Stimulated activated naive CD8-positive, alpha-beta T cell treated with anti-CD3 and anti-CD28 coated beads, Interleukin-15, Interleukin-2, amounts not matched to agents 100 ng/mL and 50 ng/mL, for 24 hours (primary cell): ENCODE results near the gene SSU72.
A peak's percentile ranks its signal among the peaks of the same experiment; 100 is the strongest.

Experiments used
- H3K27ac Mint-ChIP-seq: one replicate; pipeline ENCODE4 v1.8.0; 2021; ENCODE audit warnings: mild to moderate bottlenecking, mixed read lengths
- H3K27me3 Mint-ChIP-seq: one replicate; pipeline ENCODE4 v1.8.0; 2021; ENCODE audit warnings: mixed read lengths
- H3K36me3 Mint-ChIP-seq: one replicate; pipeline ENCODE4 v1.8.0; 2021; ENCODE audit warnings: low read depth, mixed read lengths
- H3K4me1 Mint-ChIP-seq: one replicate; pipeline ENCODE4 v1.8.0; 2021; ENCODE audit warnings: low read depth, mixed read lengths
- H3K4me3 Mint-ChIP-seq: one replicate; pipeline ENCODE4 v1.8.0; 2021; ENCODE audit warnings: mild to moderate bottlenecking, mixed read lengths
- H3K9me3 Mint-ChIP-seq: one replicate; pipeline ENCODE4 v1.8.0; 2021; ENCODE audit warnings: mixed read lengths

The SSU72 gene

DNA sequence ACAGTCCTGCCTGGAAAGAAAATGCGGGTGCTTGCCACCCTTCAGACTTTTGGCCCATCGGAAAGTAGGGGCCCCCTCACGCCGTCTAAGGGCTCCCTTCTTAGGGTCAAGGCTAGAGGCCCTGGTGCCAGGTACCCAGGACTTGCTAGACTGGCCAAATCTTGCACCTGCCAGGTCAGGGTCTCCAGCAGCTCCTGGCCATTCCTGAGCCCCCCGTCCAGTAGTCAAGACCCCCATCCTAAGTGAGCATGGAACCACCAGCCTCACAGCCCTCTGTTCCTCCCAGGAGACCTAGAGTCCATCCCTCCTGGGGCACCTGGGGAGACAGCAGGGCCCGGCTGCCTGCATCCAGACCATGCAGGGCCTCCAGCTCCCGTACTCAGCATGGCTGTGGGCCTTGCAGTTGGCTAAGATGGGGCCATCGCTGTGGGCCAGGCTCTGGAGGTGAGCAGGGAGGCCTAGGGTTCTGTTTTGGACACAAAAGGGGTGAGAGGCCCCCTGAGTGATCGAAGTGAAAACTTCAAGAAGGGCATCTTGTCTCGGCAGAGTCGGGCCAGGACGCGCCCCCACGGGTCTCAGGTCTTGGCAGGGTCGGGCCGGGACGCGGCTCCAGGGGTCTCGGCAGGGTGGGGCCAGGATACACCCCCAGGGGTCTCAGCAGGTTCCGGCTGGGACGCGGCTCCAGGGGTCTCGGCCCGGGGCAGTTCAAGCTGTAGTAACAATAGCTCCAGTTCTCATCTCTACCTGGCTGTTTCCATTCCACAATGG, 19.4 kb upstream of the SSU72 start:
- peaks cover 8% of the 10 kb centered on the region for H3K4me1 Mint-ChIP-seq
- no peaks in the 10 kb centered on the region for H3K9me3 Mint-ChIP-seq
- no peaks in the 10 kb centered on the region for H3K36me3 Mint-ChIP-seq
- peaks cover 8% of the 10 kb centered on the region for H3K27me3 Mint-ChIP-seq
- H3K4me3 Mint-ChIP-seq, result no peak overlapping the region
- H3K27ac Mint-ChIP-seq, result no peak overlapping the region

DNA sequence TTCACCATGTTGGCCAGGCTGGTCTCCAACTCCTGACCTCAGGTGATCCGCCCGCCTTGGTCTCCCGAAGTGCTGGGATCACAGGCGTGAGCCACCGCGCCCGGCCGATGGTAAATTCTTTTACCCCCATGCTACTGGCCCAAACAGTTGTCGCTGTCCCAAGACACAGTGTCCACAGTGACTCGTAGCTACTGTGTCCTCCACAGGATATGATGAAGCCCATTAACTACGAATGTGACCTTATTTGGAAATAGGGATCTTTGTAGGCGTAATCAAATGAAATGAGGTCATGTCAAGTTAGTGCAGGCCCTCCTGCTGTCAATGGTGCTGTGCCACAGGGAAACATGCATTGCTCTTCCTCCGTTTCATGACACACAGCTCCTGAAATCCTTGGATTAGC, 16.8 kb upstream of the SSU72 start:
- no peaks in the 10 kb centered on the region for H3K27me3 Mint-ChIP-seq
- peak overlapping the region; percentile 55 for H3K27ac Mint-ChIP-seq
- no peak overlapping the region for H3K4me3 Mint-ChIP-seq
- no peaks in the 10 kb centered on the region for H3K36me3 Mint-ChIP-seq
- no peaks in the 10 kb centered on the region for H3K9me3 Mint-ChIP-seq
- H3K4me1 Mint-ChIP-seq, result no peaks in the 10 kb centered on the region

- H3K9me3 Mint-ChIP-seq, result no peaks in the 10 kb centered on the region
- H3K36me3 Mint-ChIP-seq, result no peaks in the 10 kb centered on the region
- H3K4me3 Mint-ChIP-seq, result no peak overlapping the region
- peaks cover 15% of the 10 kb centered on the region for H3K27me3 Mint-ChIP-seq
- H3K27ac Mint-ChIP-seq, result no peak overlapping the region
- no peaks in the 10 kb centered on the region for H3K4me1 Mint-ChIP-seq
Observed at GRCh38 chr1:1583347-1584010, 8.8 kb upstream of the SSU72 start.

GRCh38 chr1:1582585-1583346, 8.1 kb upstream of the SSU72 start:
- Mint-ChIP-seq H3K36me3 (no peaks in the 10 kb centered on the region), H3K27ac (no peak overlapping the region), H3K9me3 (no peaks in the 10 kb centered on the region), H3K27me3 (peaks cover 15% of the 10 kb centered on the region), H3K4me1 (no peaks in the 10 kb centered on the region), H3K4me3 (no peak overlapping the region)

DNA sequence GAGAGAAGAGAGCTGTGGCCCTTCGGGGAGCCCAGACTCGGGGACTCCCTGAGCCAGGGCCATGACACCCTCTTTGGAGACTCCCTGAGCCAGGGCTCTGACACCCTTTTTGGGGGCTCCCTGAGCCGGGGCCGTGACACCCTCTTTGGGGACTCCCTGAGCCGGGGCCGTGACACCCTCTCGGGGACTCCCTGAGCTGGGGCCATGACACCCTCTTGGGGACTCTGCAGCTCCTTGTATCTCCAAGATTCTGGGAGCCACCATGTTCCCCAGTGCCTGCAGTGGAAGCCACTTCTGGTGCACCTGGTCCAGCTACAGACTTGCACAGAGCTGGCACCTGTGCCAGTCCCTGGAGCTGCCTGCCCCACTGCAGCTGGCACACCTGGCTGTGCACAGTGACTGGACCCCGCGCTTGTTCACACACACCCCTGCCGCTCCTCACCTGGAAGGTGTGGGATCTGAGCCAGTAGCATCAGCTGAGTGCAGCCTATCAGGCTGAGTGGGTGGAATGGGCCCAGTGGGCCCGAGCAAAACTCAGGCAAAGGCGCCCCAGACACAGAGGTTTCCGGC, 3.8 kb upstream of the SSU72 start:
- Mint-ChIP-seq H3K9me3 (no peaks in the 10 kb centered on the region), H3K4me1 (peaks cover 18% of the 10 kb centered on the region), H3K27ac (no peak overlapping the region), H3K4me3 (no peak overlapping the region), H3K36me3 (peaks cover 5% of the 10 kb centered on the region), H3K27me3 (peaks cover 9% of the 10 kb centered on the region)

GRCh38 chr1:1577367-1578011, 2.8 kb upstream of the SSU72 start:
- Mint-ChIP-seq H3K27me3 (peaks cover 8% of the 10 kb centered on the region), H3K27ac (no peak overlapping the region), H3K4me3 (no peak overlapping the region), H3K4me1 (peaks cover 25% of the 10 kb centered on the region), H3K9me3 (no peaks in the 10 kb centered on the region), H3K36me3 (peaks cover 12% of the 10 kb centered on the region)

DNA sequence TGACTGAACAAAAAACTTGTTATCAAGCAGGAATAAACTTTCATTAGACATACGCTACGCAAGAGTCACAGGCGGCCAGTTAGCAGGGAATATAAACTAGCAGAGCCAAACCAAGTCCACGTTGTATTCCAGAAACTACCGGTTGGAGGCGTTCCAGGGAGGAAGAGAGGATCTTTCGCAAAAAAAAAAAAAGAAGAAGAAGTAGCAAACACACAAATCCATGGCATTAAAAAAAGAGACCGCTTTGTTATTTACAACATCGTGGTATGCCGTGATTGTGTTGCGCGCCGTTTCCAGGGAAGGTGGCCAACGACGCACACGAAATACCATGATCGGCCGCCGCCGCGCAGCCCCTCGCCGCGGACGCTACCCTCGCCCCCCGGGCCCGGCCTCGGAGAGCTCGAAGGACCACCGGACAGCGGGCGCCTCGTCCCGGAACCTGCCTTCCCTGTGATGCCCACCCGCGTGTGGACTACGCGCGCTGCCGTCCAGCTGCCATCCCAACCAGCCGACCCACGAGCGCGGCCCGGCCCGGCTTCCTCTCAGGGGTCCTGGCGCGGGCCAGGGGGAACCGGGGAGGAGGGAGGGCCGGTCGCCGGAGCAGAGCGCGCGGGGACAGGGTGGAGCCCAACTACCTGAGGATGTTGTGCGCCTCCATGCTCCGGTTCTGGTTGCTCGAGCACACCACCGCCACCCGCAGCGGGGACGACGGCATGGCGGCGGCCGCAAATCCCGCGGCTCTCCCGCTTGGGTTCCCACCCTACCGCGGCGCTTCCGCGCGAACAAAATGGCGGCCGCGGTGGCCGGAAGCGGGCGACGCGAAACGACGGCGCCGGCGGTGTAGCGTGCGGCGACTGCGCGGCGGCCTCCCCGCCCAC, 581 bp downstream of the SSU72 start:
- Mint-ChIP-seq H3K4me1 (peaks cover 50% of the 10 kb centered on the region), H3K9me3 (no peaks in the 10 kb centered on the region), H3K4me3 (peak overlapping the region; percentile 99), H3K36me3 (peaks cover 35% of the 10 kb centered on the region), H3K27ac (peak overlapping the region; percentile 99), H3K27me3 (no peaks in the 10 kb centered on the region)

GRCh38 chr1:1569341-1569740, 5.3 kb downstream of the SSU72 start:
- Mint-ChIP-seq H3K27me3 (no peaks in the 10 kb centered on the region), H3K27ac (peak overlapping the region; percentile 70), H3K36me3 (peaks cover 57% of the 10 kb centered on the region), H3K4me1 (peaks cover 51% of the 10 kb centered on the region), H3K4me3 (no peak overlapping the region), H3K9me3 (no peaks in the 10 kb centered on the region)

DNA sequence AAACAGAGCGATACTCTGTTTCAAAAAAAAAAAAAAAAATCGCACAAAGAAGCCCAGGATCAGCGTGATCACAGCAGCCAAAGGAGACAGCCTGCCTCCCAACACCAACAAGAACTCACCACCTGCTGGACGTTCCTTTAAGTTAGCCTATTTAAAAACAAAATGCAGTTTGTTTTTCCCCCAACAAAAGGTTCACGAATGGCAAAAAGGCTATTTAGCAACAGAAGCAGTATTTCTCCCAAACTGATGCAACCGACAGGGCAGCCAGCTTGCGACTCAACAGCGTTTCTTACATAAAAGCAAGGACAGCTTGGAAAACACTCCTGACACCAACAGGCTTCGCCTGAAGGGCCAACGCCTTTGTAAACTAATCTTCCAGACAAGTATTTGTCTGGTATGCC, 6.8 kb downstream of the SSU72 start:
- no peaks in the 10 kb centered on the region for H3K27me3 Mint-ChIP-seq
- no peak overlapping the region for H3K4me3 Mint-ChIP-seq
- H3K4me1 Mint-ChIP-seq, result peaks cover 43% of the 10 kb centered on the region
- H3K9me3 Mint-ChIP-seq, result no peaks in the 10 kb centered on the region
- no peak overlapping the region for H3K27ac Mint-ChIP-seq
- peaks cover 56% of the 10 kb centered on the region for H3K36me3 Mint-ChIP-seq

GRCh38 chr1:1567152-1567875, 7.3 kb downstream of the SSU72 start:
- peaks cover 38% of the 10 kb centered on the region for H3K4me1 Mint-ChIP-seq
- H3K27me3 Mint-ChIP-seq, result no peaks in the 10 kb centered on the region
- peaks cover 60% of the 10 kb centered on the region for H3K36me3 Mint-ChIP-seq
- no peaks in the 10 kb centered on the region for H3K9me3 Mint-ChIP-seq
- no peak overlapping the region for H3K4me3 Mint-ChIP-seq
- peak overlapping the region; percentile 31 for H3K27ac Mint-ChIP-seq

GRCh38 chr1:1565340-1565739, 9.3 kb downstream of the SSU72 start:
- Mint-ChIP-seq H3K4me1 (peaks cover 26% of the 10 kb centered on the region), H3K4me3 (no peak overlapping the region), H3K27ac (no peak overlapping the region), H3K9me3 (no peaks in the 10 kb centered on the region), H3K36me3 (peaks cover 63% of the 10 kb centered on the region), H3K27me3 (no peaks in the 10 kb centered on the region)

DNA sequence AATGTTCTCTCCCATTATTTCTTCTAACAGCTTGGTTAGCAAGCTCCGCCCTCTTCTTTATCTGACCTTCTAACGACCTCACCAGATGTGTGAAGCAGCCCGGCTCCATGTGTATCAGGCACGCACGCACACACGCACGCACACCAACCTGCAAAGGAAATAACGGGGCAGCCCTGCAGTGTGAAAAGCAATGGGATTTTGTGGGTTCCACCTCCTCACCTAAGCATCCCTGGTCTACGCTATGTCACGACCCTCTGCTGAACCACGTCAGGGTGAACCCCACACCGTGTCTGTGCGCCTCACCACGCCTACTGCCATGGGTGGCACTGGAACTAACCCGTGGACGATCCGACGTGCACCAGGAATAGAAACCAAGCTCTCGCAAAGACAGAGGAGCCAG, 10.4 kb downstream of the SSU72 start:
- peaks cover 16% of the 10 kb centered on the region for H3K4me1 Mint-ChIP-seq
- H3K27ac Mint-ChIP-seq, result no peak overlapping the region
- H3K9me3 Mint-ChIP-seq, result no peaks in the 10 kb centered on the region
- H3K4me3 Mint-ChIP-seq, result no peak overlapping the region
- peaks cover 52% of the 10 kb centered on the region for H3K36me3 Mint-ChIP-seq
- no peaks in the 10 kb centered on the region for H3K27me3 Mint-ChIP-seq

DNA sequence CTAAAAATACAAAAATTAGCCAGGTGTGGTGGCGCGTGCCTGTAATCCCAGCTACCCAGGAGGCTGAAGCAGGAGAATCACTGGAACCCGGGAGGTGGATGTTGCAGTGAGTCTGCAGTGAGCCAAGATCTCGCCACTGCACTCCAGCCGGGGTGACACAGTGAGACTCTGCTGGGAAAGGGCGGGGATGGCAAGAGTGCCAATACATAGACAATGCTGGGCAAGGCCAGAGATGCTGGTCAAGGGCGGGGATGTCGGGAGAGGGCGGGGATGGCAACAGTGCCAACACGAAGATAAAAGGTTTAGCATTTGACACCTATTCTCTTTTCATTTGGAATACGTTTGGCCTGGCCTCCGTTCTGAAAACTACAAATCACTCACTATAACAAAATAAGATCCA, 11.0 kb downstream of the SSU72 start:
- no peaks in the 10 kb centered on the region for H3K27me3 Mint-ChIP-seq
- H3K27ac Mint-ChIP-seq, result no peak overlapping the region
- H3K36me3 Mint-ChIP-seq, result peaks cover 51% of the 10 kb centered on the region
- H3K4me3 Mint-ChIP-seq, result no peak overlapping the region
- H3K9me3 Mint-ChIP-seq, result no peaks in the 10 kb centered on the region
- H3K4me1 Mint-ChIP-seq, result peaks cover 14% of the 10 kb centered on the region
